ENCODE data around the gene RNF126. TPM values are rescaled to one million over a fixed set of nuclear protein-coding genes. Genes with fewer than 3 reads are reported as not detected.

The RNF126 gene
- total and polyA plus RNA-seq, 2 experiments from 2014 or later, result 95.7 to 112 TPM

- H3K27me3 Mint-ChIP-seq (ENCODE audit: insufficient read depth, low read depth, poor library complexity), result peaks cover 12% of the 10 kb centered on the region
- Histone ChIP-seq H3F3A (replicated peaks; ENCODE audit: low read depth) (0 out of 2 replicates have a peak, but pooled peaks cover 4% of the 10 kb centered on the region), H4K20me1 (replicated peaks; ENCODE audit: insufficient read depth) (peaks cover 4% of the 10 kb centered on the region; the same call in 1 of the 2 replicates), H3K4me3 (no peak overlapping the region), H3K79me2 (replicated peaks; ENCODE audit: insufficient read depth) (no peaks in the 10 kb centered on the region), H3K4me2 (no peak overlapping the region), H3K27me3 (ENCODE audit: insufficient read depth) (no peaks in the 10 kb centered on the region), H2AFZ (no peak overlapping the region), H3K9me2 (ENCODE audit: insufficient read depth) (no peaks in the 10 kb centered on the region), H3K27ac (ENCODE audit: low read depth) (no peak overlapping the region), H3K4me1 (ENCODE audit: insufficient read depth) (no peaks in the 10 kb centered on the region), H3K36me3 (ENCODE audit: insufficient read depth) (no peaks in the 10 kb centered on the region)
- peaks cover 44% of the 10 kb centered on the region for H3K36me3 Mint-ChIP-seq (ENCODE audit: low read depth)
- TF ChIP-seq CREB1 (CRISPR knock-in tag; IDR thresholded peaks at IDR 0.05; ENCODE audit: low read depth), result no peak
- TF ChIP-seq JUNB (IDR thresholded peaks at IDR 0.05; ENCODE audit: unreplicated experiment), result no peak
- no peak overlapping the region for H3K27ac Mint-ChIP-seq
- no peak overlapping the region for H3K4me3 Mint-ChIP-seq
- H3K9me3 Mint-ChIP-seq, result no peaks in the 10 kb centered on the region
- no peak for ATAC-seq
- peaks cover 3% of the 10 kb centered on the region; the same call in 2 of the 3 replicates for H3K4me1 Mint-ChIP-seq
- DNase-seq (ENCODE audit: low spot score), result no peak
These were observed 43.6 kb downstream of the RNF126 start for GRCh38 chr19:619286-620002.

GRCh38 chr19:618674-619285 lies 44.2 kb downstream of the RNF126 start:
- no peak overlapping the region for H2AFZ ChIP-seq
- no peaks in the 10 kb centered on the region for H3K79me2 ChIP-seq (replicated peaks; ENCODE audit: insufficient read depth)
- Mint-ChIP-seq H3K27me3 (ENCODE audit: insufficient read depth, low read depth, poor library complexity) (peaks cover 15% of the 10 kb centered on the region), H3K4me3 (no peak overlapping the region), H3K36me3 (ENCODE audit: low read depth) (peaks cover 42% of the 10 kb centered on the region), H3K9me3 (no peaks in the 10 kb centered on the region), H3K27ac (no peak overlapping the region), H3K4me1 (peaks cover 3% of the 10 kb centered on the region; the same call in 2 of the 3 replicates)
- H3K4me2 ChIP-seq, result no peak overlapping the region
- H3K36me3 ChIP-seq (ENCODE audit: insufficient read depth), result no peaks in the 10 kb centered on the region
- no peaks in the 10 kb centered on the region for H3K4me1 ChIP-seq (ENCODE audit: insufficient read depth)
- H4K20me1 ChIP-seq (replicated peaks; ENCODE audit: insufficient read depth), result peaks cover 4% of the 10 kb centered on the region; the same call in 1 of the 2 replicates
- TF ChIP-seq ZNF114 (CRISPR knock-in tag; IDR thresholded peaks at IDR 0.05) (no peak), ZNF462 (CRISPR knock-in tag; IDR thresholded peaks at IDR 0.05) (no peak)
- ATAC-seq, result no peak
- H3K27ac ChIP-seq (ENCODE audit: low read depth), result no peak overlapping the region
- no peak overlapping the region for H3K4me3 ChIP-seq
- DNase-seq (ENCODE audit: low spot score), result no peak
- H3F3A ChIP-seq (replicated peaks; ENCODE audit: low read depth), result no peaks in the 10 kb centered on the region
- H3K9me2 ChIP-seq (ENCODE audit: insufficient read depth), result no peaks in the 10 kb centered on the region
- H3K27me3 ChIP-seq (ENCODE audit: insufficient read depth), result no peaks in the 10 kb centered on the region
